ENCODE data around the gene SMARCD2. TPM values are rescaled to one million over a fixed set of nuclear protein-coding genes. Genes with fewer than 3 reads are reported as not detected.
"Not testable (repeated sequence)": the region's sequence is repeated elsewhere in the genome, so short reads cannot be mapped to it uniquely, and the experiment has no call there.

The SMARCD2 gene
- total RNA-seq, 2 donors from 2014 or later: 82.7 to 112 TPM

DNA sequence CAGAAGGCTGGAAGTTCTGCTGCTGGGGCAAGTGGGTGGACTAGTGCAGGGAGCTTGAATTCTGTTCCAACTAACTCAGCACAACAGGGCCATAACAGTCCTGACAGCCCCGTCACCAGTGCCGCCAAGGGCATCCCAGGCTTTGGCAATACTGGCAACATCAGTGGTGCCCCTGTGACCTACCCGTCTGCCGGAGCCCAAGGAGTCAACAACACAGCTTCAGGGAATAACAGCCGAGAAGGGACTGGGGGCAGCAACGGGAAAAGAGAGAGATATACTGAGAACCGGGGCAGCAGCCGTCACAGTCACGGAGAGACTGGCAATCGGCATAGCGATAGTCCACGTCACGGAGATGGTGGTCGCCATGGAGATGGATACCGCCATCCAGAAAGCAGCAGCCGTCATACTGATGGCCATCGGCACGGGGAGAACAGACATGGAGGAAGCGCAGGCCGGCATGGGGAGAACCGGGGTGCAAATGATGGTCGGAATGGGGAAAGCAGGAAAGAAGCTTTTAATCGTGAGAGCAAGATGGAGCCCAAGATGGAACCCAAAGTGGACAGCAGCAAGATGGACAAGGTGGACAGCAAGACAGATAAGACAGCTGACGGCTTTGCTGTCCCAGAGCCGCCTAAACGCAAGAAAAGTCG, 24.6 kb downstream of the SMARCD2 start:
- H3K36me3 Mint-ChIP-seq (ENCODE audit: low read depth): peaks cover 100% of the 10 kb centered on the region
- no peak for ATAC-seq (replicated peaks)
- peak overlapping the region; percentile 71 for H3K27ac Mint-ChIP-seq
- H3K4me3 Mint-ChIP-seq: no peak overlapping the region
- H3K27me3 Mint-ChIP-seq: no peaks in the 10 kb centered on the region
- no peaks in the 10 kb centered on the region for H3K9me3 Mint-ChIP-seq
- H3K4me1 Mint-ChIP-seq: peaks cover 6% of the 10 kb centered on the region

DNA sequence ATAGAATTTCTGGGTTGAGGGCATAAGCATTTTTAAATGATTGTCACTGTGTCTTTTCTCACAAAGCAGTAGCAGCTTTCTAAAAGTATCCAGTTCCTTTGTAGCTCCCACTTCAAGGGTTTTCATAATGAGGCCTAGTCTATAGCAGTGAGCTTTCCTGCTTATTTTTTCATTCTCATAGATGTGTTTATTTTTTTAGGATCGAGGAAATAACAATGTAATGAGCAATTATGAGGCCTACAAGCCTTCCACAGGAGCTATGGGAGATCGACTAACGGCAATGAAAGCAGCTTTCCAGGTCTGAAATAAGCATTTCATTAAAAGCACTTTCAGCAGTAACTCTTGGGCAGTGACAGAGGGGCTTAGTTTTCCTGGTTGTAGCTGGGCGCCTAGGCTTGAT, 25.8 kb downstream of the SMARCD2 start:
- H3K36me3 Mint-ChIP-seq (ENCODE audit: low read depth): peaks cover 100% of the 10 kb centered on the region
- no peaks in the 10 kb centered on the region for H3K27me3 Mint-ChIP-seq
- no peaks in the 10 kb centered on the region for H3K4me1 Mint-ChIP-seq
- no peak for ATAC-seq (replicated peaks)
- no peak overlapping the region for H3K4me3 Mint-ChIP-seq
- no peak overlapping the region for H3K27ac Mint-ChIP-seq
- no peaks in the 10 kb centered on the region for H3K9me3 Mint-ChIP-seq

DNA sequence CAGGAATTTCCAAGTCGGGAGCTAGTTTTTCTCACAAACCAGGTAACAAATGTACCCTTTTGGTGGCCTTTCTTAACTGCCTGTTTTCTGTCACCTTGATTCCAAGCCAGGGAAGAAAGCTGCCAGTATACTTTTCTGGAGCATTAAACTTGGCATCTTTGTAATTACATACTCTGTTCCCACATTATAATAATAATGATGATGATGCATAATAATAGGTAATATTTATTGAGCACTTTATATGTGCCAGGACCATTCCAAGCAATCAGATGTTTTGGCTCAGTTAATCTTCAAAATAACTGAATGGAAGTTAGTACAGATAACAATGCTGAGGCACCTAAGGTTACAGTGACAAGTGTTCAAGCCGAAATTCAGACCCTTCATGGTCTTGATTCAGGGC, 26.4 kb downstream of the SMARCD2 start:
- ATAC-seq (replicated peaks): no peak
- H3K4me3 Mint-ChIP-seq: no peak overlapping the region
- peak overlapping the region; percentile 38 for H3K27ac Mint-ChIP-seq
- peaks cover 100% of the 10 kb centered on the region for H3K36me3 Mint-ChIP-seq (ENCODE audit: low read depth)
- H3K4me1 Mint-ChIP-seq: no peaks in the 10 kb centered on the region
- no peaks in the 10 kb centered on the region for H3K9me3 Mint-ChIP-seq
- no peaks in the 10 kb centered on the region for H3K27me3 Mint-ChIP-seq

GRCh38 chr17:63809970-63810369, 32.5 kb downstream of the SMARCD2 start:
- H3K27ac Mint-ChIP-seq: no peak overlapping the region
- H3K36me3 Mint-ChIP-seq (ENCODE audit: low read depth): peaks cover 100% of the 10 kb centered on the region

GRCh38 chr17:63805591-63805990, 36.9 kb downstream of the SMARCD2 start:
- Mint-ChIP-seq H3K4me3 (no peak overlapping the region), H3K36me3 (ENCODE audit: low read depth) (peaks cover 100% of the 10 kb centered on the region), H3K27ac (no peak overlapping the region), H3K4me1 (peaks cover 10% of the 10 kb centered on the region), H3K27me3 (no peaks in the 10 kb centered on the region), H3K9me3 (no peaks in the 10 kb centered on the region)
- ATAC-seq (replicated peaks): no peak

More at GRCh38 chr17:63809970-63810369, 32.5 kb downstream of the SMARCD2 start:
- peaks cover 9% of the 10 kb centered on the region for H3K4me1 Mint-ChIP-seq
- H3K4me3 Mint-ChIP-seq: no peak overlapping the region
- no peak for ATAC-seq (replicated peaks)
- H3K9me3 Mint-ChIP-seq: no peaks in the 10 kb centered on the region
- H3K27me3 Mint-ChIP-seq: no peaks in the 10 kb centered on the region

- Mint-ChIP-seq H3K36me3 (ENCODE audit: low read depth) (peaks cover 100% of the 10 kb centered on the region), H3K27ac (peak overlapping the region; percentile 59), H3K4me1 (peaks cover 10% of the 10 kb centered on the region), H3K4me3 (no peak overlapping the region), H3K27me3 (no peaks in the 10 kb centered on the region), H3K9me3 (no peaks in the 10 kb centered on the region)
- no peak for ATAC-seq (replicated peaks)
These were observed 38.2 kb downstream of the SMARCD2 start for GRCh38 chr17:63804328-63804727.

DNA sequence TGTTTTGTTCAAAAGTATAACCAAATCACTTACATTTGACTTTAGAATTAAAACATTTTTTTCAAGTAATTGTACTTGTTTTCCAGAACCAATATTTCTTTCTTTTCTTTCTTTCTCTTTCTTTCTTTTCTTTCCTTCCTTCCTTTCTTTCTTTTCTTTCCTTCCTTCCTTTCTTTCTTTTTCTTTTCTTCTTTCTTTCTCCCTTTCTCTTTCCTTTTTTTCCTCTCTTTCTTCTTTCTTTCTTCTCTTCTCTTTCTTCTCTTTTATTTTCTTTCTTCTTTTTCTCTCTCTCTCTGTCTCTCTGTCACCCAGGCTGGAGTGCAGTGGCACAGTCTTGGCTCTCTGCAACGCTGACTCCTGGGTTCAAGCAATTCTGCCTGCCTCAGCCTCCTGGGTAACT, 41.7 kb downstream of the SMARCD2 start:
- H3K4me1 Mint-ChIP-seq: peaks cover 5% of the 10 kb centered on the region
- ATAC-seq (replicated peaks): no peak
- H3K27ac Mint-ChIP-seq: no peak overlapping the region
- peaks cover 100% of the 10 kb centered on the region for H3K36me3 Mint-ChIP-seq (ENCODE audit: low read depth)
- no peaks in the 10 kb centered on the region for H3K27me3 Mint-ChIP-seq
- no peaks in the 10 kb centered on the region for H3K9me3 Mint-ChIP-seq
- no peak overlapping the region for H3K4me3 Mint-ChIP-seq

- no peaks in the 10 kb centered on the region for H3K4me1 Mint-ChIP-seq
- H3K27ac Mint-ChIP-seq: no peak overlapping the region
- no peak overlapping the region for H3K4me3 Mint-ChIP-seq
- no peaks in the 10 kb centered on the region for H3K9me3 Mint-ChIP-seq
- no peaks in the 10 kb centered on the region for H3K27me3 Mint-ChIP-seq
- peaks cover 100% of the 10 kb centered on the region for H3K36me3 Mint-ChIP-seq (ENCODE audit: low read depth)
- ATAC-seq (replicated peaks): no peak
These were observed 43.8 kb downstream of the SMARCD2 start for GRCh38 chr17:63798572-63799106.

DNA sequence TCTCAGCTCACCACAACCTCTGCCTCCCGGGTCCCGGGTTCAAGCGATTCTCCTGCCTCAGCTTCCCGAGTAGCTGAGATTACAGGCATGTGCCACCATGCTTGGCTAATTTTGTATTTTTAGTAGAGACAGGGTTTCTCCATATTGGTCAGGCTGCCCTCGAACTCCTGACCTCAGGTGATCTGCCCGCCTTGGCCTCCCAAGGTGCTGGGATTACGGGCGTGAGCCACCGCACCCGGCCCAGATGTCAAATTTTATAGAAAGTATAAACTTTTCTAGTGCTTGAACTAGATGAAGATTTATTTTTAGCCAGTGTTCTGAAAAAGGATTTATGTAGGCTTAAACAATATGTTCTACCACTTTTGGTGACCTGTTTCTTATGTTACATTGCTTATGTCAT, 46.1 kb downstream of the SMARCD2 start:
- peaks cover 100% of the 10 kb centered on the region for H3K36me3 Mint-ChIP-seq (ENCODE audit: low read depth)
- H3K27ac Mint-ChIP-seq; H3K4me1 Mint-ChIP-seq; H3K9me3 Mint-ChIP-seq; H3K4me3 Mint-ChIP-seq; H3K27me3 Mint-ChIP-seq; ATAC-seq (replicated peaks): not testable (repeated sequence)

DNA sequence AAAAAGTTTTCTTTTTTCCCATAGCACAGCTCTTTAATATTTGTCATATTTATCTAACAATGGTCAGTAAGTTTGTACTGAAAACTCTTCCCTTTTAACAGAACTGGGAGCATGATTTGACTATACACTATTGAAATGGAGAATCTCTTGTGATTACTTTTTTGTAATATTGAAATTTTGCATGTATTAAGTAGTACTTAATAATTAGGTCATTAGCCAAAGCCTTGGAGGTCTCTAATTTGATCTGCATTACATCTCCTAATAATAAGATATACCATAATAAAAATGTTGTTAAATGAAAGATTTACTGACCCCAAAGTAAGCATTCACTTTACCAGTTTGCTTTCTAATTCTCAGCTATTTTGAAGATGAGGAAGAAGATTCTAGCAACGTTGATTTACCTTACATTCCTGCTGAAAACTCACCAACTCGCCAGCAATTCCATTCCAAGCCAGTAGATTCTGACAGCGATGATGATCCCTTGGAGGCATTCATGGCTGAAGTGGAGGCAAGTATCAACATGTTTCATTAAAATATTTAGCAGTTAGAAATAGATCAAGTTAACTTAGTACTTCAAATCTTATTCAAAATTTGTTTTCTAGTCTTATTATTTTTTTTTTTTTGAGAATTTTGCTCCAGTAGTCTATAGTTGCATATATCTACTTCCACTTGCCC, 50.3 kb downstream of the SMARCD2 start:
- Mint-ChIP-seq H3K4me3 (no peak overlapping the region), H3K27me3 (no peaks in the 10 kb centered on the region), H3K4me1 (no peaks in the 10 kb centered on the region), H3K36me3 (ENCODE audit: low read depth) (peaks cover 96% of the 10 kb centered on the region), H3K27ac (no peak overlapping the region), H3K9me3 (no peaks in the 10 kb centered on the region)
- ATAC-seq (replicated peaks): no peak

DNA sequence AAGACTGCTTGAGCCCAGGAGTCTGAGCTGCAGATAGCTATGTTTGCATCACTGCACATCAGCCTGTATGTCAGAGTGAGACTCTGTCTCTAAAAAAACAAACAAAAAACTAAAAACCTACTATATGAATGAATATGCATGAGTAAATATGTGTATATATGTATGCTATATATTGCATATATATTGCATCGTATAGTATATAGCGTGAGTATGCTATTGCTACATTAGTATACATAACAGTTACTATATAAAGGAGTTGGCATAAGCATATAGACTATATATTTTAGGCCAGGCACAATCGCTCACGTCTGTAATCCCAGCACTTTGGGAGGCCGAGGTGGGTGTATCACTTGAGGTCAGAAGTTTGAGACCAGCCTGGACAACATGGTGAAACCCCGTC, 52.4 kb downstream of the SMARCD2 start:
- no peak for ATAC-seq (replicated peaks)
- Mint-ChIP-seq H3K4me1 (no peaks in the 10 kb centered on the region), H3K36me3 (ENCODE audit: low read depth) (peaks cover 96% of the 10 kb centered on the region), H3K4me3 (no peak overlapping the region), H3K27ac (no peak overlapping the region), H3K27me3 (no peaks in the 10 kb centered on the region), H3K9me3 (no peaks in the 10 kb centered on the region)

DNA sequence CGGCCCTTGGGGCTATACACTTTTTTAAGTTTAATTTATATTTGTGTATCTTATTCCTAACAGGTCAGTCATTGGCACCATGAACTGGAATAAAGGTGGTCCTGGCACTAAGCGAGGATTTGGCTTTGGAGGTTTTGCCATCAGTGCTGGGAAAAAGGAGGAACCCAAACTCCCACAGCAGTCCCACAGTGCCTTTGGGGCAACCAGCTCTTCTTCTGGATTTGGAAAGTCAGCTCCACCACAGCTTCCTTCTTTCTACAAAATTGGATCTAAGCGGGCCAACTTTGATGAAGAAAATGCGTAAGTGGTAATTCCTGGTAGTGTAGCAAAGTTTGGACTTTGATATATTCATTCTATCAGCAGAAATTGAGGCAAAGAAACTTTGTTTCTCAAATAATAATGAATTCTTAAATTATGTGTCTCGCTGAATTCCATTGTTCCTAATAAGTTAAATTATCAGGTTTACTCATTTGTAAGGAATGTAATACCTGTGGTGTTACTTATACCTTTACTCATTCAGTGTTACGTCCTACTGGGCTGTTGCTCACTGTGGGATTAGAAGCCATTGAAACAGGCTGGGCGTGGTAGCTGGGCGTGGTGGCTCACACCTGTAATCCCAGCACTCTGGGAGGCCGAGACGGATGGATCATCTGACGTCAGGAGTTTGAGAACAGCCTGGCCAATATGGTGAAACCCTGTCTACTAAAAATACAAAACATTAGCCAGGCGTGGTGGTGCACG, 55.3 kb downstream of the SMARCD2 start:
- Mint-ChIP-seq H3K27me3 (no peaks in the 10 kb centered on the region), H3K9me3 (no peaks in the 10 kb centered on the region), H3K36me3 (ENCODE audit: low read depth) (peaks cover 96% of the 10 kb centered on the region), H3K4me1 (peaks cover 11% of the 10 kb centered on the region), H3K27ac (no peak overlapping the region), H3K4me3 (no peak overlapping the region)
- no peak for ATAC-seq (replicated peaks)

GRCh38 chr17:63786117-63786516, 56.4 kb downstream of the SMARCD2 start:
- Mint-ChIP-seq H3K4me3 (no peak overlapping the region), H3K36me3 (ENCODE audit: low read depth) (peaks cover 94% of the 10 kb centered on the region), H3K27me3 (no peaks in the 10 kb centered on the region), H3K27ac (no peak overlapping the region), H3K9me3 (no peaks in the 10 kb centered on the region), H3K4me1 (peaks cover 16% of the 10 kb centered on the region)
- ATAC-seq (replicated peaks): no peak

DNA sequence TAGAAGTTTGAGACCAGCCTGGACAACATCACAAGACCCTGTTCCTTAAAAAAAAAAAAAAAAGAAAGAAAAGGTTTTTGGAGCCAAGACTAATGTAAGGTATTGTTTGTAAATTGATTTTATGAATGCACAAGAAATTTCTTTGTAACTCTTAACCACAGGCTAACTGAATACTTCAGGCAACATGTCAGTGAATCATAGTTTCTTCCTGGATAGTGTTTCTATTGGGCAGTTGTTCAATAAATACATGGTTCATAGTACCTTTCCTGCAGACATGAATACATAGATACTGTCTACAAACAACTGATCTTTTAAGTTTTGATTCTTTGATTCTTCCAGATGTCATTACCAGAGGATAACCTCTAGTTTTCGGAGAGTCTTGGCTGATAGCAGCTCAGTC, 56.9 kb downstream of the SMARCD2 start:
- Mint-ChIP-seq H3K4me3 (no peak overlapping the region), H3K36me3 (ENCODE audit: low read depth) (peaks cover 98% of the 10 kb centered on the region), H3K27me3 (no peaks in the 10 kb centered on the region), H3K9me3 (no peaks in the 10 kb centered on the region), H3K4me1 (peaks cover 21% of the 10 kb centered on the region), H3K27ac (no peak overlapping the region)
- no peak for ATAC-seq (replicated peaks)

DNA sequence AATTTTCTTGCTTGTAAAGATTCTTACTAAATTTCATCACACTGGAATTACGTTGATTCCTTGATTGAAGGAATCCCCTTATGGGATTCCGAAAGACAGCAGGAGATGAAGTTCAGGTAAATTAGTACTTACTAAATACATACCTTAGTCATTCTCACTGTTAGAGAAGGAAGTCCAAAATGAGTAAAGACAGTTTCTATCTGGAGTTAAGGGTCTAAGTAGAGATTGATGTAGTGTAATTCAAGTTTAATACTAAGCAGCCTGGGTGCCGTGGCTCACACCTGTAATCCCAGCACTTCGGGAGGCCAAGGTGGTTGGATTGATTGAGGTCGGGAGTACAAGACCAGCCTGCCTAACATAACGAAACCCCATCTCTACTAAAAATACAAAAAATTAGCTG, 59.0 kb downstream of the SMARCD2 start:
- H3K4me1 Mint-ChIP-seq: peaks cover 34% of the 10 kb centered on the region
- no peaks in the 10 kb centered on the region for H3K9me3 Mint-ChIP-seq
- peaks cover 98% of the 10 kb centered on the region for H3K36me3 Mint-ChIP-seq (ENCODE audit: low read depth)
- peak; percentile 39 for ATAC-seq (replicated peaks)
- H3K27me3 Mint-ChIP-seq: no peaks in the 10 kb centered on the region
- no peak overlapping the region for H3K4me3 Mint-ChIP-seq
- H3K27ac Mint-ChIP-seq: peak overlapping the region; percentile 5
